ENCODE measurements around the gene ITPKA. TPM values are rescaled to one million over a fixed set of nuclear protein-coding genes. Genes with fewer than 3 reads are reported as not detected.

Gene ITPKA
- total RNA-seq, 4 donors from 2014 or later = 1.6 to 3.7 TPM; not detected in 2

- intact Hi-C loops (cut with DNase I; ENCODE audit: low total_unique reads) = no loop called here
- no peak for TF ChIP-seq POLR2A (IDR thresholded peaks at IDR 0.05)
- TF ChIP-seq CTCF (IDR thresholded peaks at IDR 0.05) = no peak
- no peak for DNase-seq (ENCODE audit: low spot score in 2 of 2)
- H3K4me3 ChIP-seq (ENCODE audit: low read depth, poor library complexity, severe bottlenecking) = peak overlapping the region; percentile 40
- WGBS, 2 donors = 2% methylated on average over 10 of the region's 41 CpGs; no CpG with 5 or more reads in 1 of the 2 donors
Measured at GRCh38 chr15:41493902-41494189, 172 bp downstream of the ITPKA start.

GRCh38 chr15:41494190-41494921, 682 bp downstream of the ITPKA start:
- peak overlapping the region; percentile 40 for H3K4me3 ChIP-seq (ENCODE audit: low read depth, poor library complexity, severe bottlenecking)
- no peak for TF ChIP-seq POLR2A (IDR thresholded peaks at IDR 0.05)
- no peak for TF ChIP-seq CTCF (IDR thresholded peaks at IDR 0.05)
- intact Hi-C loops (cut with DNase I; ENCODE audit: low total_unique reads) = no loop called here
- no peak for DNase-seq (ENCODE audit: low spot score in 2 of 2)
- WGBS, 2 donors = 1 to 2% methylated on average over 38 to 55 of the region's 77 CpGs

GRCh38 chr15:41494922-41495735, 1.5 kb downstream of the ITPKA start:
- intact Hi-C loops (cut with DNase I; ENCODE audit: low total_unique reads) = no loop called here
- TF ChIP-seq CTCF (IDR thresholded peaks at IDR 0.05) = no peak
- no peak for TF ChIP-seq POLR2A (IDR thresholded peaks at IDR 0.05)
- 9 to 14% methylated on average over 23 to 27 of the region's 60 CpGs for WGBS, 2 donors
- no peak for DNase-seq (ENCODE audit: low spot score in 2 of 2)
- H3K4me3 ChIP-seq (ENCODE audit: low read depth, poor library complexity, severe bottlenecking) = no peak overlapping the region

GRCh38 chr15:41495736-41496599, 2.3 kb downstream of the ITPKA start:
- H3K4me3 ChIP-seq (ENCODE audit: low read depth, poor library complexity, severe bottlenecking) = no peak overlapping the region
- WGBS, 2 donors = 66 to 74% methylated on average over 41 to 45 of the region's 59 CpGs
- no peak for TF ChIP-seq CTCF (IDR thresholded peaks at IDR 0.05)
- no peak for TF ChIP-seq POLR2A (IDR thresholded peaks at IDR 0.05)
- no peak for DNase-seq (ENCODE audit: low spot score in 2 of 2)
- intact Hi-C loops (cut with DNase I; ENCODE audit: low total_unique reads) = no loop called here

GRCh38 chr15:41498657-41499056, 5.0 kb downstream of the ITPKA start:
- no peak for DNase-seq (ENCODE audit: low spot score in 2 of 2)
- H3K4me3 ChIP-seq (ENCODE audit: low read depth, poor library complexity, severe bottlenecking) = no peak overlapping the region
- TF ChIP-seq CTCF (IDR thresholded peaks at IDR 0.05) (no peak), POLR2A (IDR thresholded peaks at IDR 0.05) (no peak)
- WGBS, 2 donors = 88 to 93% methylated on average over 2 of the region's 2 CpGs
- intact Hi-C loops (cut with DNase I; ENCODE audit: low total_unique reads) = no loop called here
